ENCODE results near the gene NOTUM.
"Not testable (repeated sequence)": the region's sequence is repeated elsewhere in the genome, so short reads cannot be mapped to it uniquely, and the experiment has no call there.

NOTUM gene

DNA sequence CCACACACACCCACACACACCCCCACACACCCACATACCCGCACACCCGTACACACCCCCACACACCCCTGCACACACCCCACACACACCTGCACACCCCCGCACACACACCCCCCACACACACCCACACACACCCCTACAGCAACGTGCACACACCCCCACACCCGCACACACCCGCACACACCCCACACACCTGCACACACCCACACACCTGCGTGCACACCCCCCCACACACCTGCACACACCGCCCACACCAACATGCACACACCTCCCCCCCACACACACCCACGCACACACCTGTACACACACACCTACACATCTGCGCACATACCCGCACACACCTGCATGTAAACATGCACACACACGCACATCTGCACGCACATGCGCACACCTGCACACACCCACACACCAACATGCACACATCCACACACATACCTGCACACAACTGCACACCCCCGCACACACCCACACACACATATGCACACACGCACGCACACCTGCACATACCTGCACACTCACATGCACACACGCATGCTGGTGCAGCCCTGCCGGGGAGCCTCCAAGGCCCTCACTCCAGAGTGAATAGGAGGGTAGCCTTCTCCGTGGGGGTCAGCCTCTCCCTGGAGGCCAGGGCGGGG, 23.9 kb upstream of the NOTUM start:
- H4K12ac ChIP-seq (ENCODE audit: low read depth, low read length), result no peak overlapping the region
- H3K4me1 ChIP-seq (ENCODE audit: control insufficient read depth in 1 of 2, insufficient read depth in 2 of 2, low read length in 2 of 2), result peaks cover 19 to 25% of the 10 kb centered on the region in 2 experiments
- no peak overlapping the region for H3K9ac ChIP-seq (ENCODE audit: low read length)
- H2BK120ac ChIP-seq (ENCODE audit: insufficient read depth, low read length, poor library complexity), result no peak overlapping the region
- H3K18ac ChIP-seq (ENCODE audit: low read length), result no peak overlapping the region
- H3K9me3 ChIP-seq (ENCODE audit: insufficient read depth, low read depth, low read length), result peaks cover 8% of the 10 kb centered on the region
- no peak overlapping the region for H4K91ac ChIP-seq (ENCODE audit: low read depth, low read length)
- no peak overlapping the region for H3K4me2 ChIP-seq (ENCODE audit: low read length)
- no peak overlapping the region for H3K14ac ChIP-seq (ENCODE audit: low read length)
- H3K4me3 ChIP-seq (ENCODE audit: low read depth, low read length), result peak overlapping the region; percentile 52
- no peak overlapping the region for H2BK5ac ChIP-seq (ENCODE audit: low read depth, low read length, poor library complexity)
- no CpG with 5 or more reads among the region's 21 CpGs for WGBS (ENCODE audit: extremely low coverage, insufficient coverage, insufficient read length)
- H3K4ac ChIP-seq (ENCODE audit: low read depth, low read length), result no peak overlapping the region
- H3K79me2 ChIP-seq (ENCODE audit: control insufficient read depth, insufficient read depth, low read length, poor library complexity), result peaks cover 3% of the 10 kb centered on the region
- DNase-seq, result no peak
- no peak overlapping the region for H2AK5ac ChIP-seq (ENCODE audit: low read length)
- H3K27ac ChIP-seq (ENCODE audit: low read depth, low read length), result no peak overlapping the region
- H2AFZ ChIP-seq (ENCODE audit: insufficient read depth, low read length, poor library complexity), result no peak overlapping the region
- H2BK12ac ChIP-seq (ENCODE audit: low read length), result no peak overlapping the region
- H3K23ac ChIP-seq (ENCODE audit: low read length), result no peak overlapping the region
- H3K36me3 ChIP-seq (ENCODE audit: control insufficient read depth in 1 of 2, insufficient read depth in 2 of 2, low read length in 2 of 2), result peaks cover 25 to 30% of the 10 kb centered on the region in 2 experiments
- H3K79me1 ChIP-seq (ENCODE audit: low read length), result peaks cover 8% of the 10 kb centered on the region
- H4K8ac ChIP-seq (ENCODE audit: low read depth, low read length), result no peak overlapping the region
- no peaks in the 10 kb centered on the region for H3K27me3 ChIP-seq (ENCODE audit: insufficient read depth, low read length)

DNA sequence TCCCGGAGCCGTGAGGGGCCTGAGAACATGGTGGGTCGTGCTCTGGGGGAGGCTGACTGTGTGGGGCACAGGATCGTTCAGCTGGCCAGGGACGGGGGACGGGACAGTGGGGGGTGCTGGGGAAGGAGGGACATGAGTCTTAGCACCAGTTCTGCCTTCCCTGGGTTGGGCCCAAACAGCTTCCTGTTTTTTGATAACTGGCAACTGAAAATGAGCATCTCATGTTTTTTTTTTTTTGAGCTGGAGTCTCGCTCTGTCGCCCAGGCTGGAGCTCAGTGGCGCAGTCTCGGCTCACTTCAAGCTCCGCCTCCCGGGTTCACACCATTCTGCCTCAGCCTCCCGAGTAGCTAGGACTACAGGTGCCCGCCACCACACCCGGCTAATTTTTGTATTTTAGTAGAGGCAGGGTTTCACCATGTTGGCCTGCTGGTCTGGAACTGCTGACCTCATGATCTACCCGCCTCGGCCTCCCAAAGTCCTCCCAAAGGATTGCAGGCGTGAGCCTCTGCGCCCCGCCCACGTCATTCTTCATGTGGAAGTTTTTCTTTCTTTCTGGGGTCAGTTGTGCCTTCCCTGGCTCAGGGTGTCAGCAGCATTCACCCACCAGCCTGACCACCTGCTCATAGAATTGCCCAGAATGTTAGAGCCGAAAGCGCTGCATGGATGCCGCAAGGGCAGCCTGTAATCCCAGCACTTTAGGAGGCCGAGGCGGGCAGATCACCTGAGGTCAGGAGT, 22.8 kb upstream of the NOTUM start:
- Histone ChIP-seq H2BK120ac (ENCODE audit: insufficient read depth, low read length, poor library complexity) (no peak overlapping the region), H3K14ac (ENCODE audit: low read length) (no peak overlapping the region)
- DNase-seq, result peak; percentile 77 to 82

DNA sequence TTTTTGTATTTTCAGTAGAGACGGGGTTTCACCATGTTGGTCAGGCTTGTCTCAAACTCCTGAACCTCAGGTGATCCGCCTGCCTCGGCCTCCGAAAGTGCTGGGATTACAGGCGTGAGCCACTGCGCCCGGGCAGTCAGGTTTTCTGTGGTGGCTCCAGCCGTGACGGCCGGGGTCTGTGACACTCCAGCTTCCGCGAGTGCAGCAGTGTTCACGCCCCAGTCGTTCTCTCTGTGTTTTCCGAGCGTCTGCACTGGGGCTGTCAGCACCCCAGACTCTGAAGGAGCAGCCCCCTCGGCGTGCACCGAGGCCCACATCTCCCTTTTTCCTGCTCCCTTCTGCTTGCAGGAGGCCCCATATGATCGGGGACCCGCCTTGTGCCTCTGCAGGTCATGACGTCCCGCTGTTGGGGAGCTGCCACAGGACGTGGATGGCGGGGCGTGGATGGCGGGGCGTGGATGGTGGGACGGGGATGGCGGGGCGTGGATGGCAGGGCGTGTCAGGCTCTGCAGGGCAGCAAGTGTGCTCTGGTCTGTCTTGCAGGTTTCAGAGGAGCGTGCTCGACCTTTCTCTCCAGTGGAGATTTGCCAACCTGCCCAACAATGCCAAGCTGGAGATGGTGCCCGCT, 22.1 kb upstream of the NOTUM start:
- H3K4ac ChIP-seq (ENCODE audit: low read depth, low read length), result peak overlapping the region; percentile 65
- WGBS (ENCODE audit: extremely low coverage, insufficient coverage, insufficient read length), result no CpG with 5 or more reads among the region's 35 CpGs

More for the DNA sequence above, 22.8 kb upstream of the NOTUM start:
- no peak overlapping the region for H3K23ac ChIP-seq (ENCODE audit: low read length)
- no peak overlapping the region for H2BK5ac ChIP-seq (ENCODE audit: low read depth, low read length, poor library complexity)
- no CpG with 5 or more reads among the region's 26 CpGs for WGBS (ENCODE audit: extremely low coverage, insufficient coverage, insufficient read length)
- H4K12ac ChIP-seq (ENCODE audit: low read depth, low read length), result no peak overlapping the region
- no peak overlapping the region for H2AK5ac ChIP-seq (ENCODE audit: low read length)
- H2BK12ac ChIP-seq (ENCODE audit: low read length), result peak overlapping the region; percentile 5
- H4K8ac ChIP-seq (ENCODE audit: low read depth, low read length), result no peak overlapping the region
- H3K79me1 ChIP-seq (ENCODE audit: low read length), result peaks cover 11% of the 10 kb centered on the region
- no peak overlapping the region for H3K4me2 ChIP-seq (ENCODE audit: low read length)
- no peak overlapping the region for H2AFZ ChIP-seq (ENCODE audit: insufficient read depth, low read length, poor library complexity)
- no peaks in the 10 kb centered on the region for H3K27me3 ChIP-seq (ENCODE audit: insufficient read depth, low read length)
- H3K4me1 ChIP-seq (ENCODE audit: control insufficient read depth in 1 of 2, insufficient read depth in 2 of 2, low read length in 2 of 2), result peaks cover 25 to 29% of the 10 kb centered on the region in 2 experiments
- peaks cover 25 to 30% of the 10 kb centered on the region in 2 experiments for H3K36me3 ChIP-seq (ENCODE audit: control insufficient read depth in 1 of 2, insufficient read depth in 2 of 2, low read length in 2 of 2)
- peaks cover 8% of the 10 kb centered on the region for H3K9me3 ChIP-seq (ENCODE audit: insufficient read depth, low read depth, low read length)
- H3K27ac ChIP-seq (ENCODE audit: low read depth, low read length), result no peak overlapping the region
- peaks cover 3% of the 10 kb centered on the region for H3K79me2 ChIP-seq (ENCODE audit: control insufficient read depth, insufficient read depth, low read length, poor library complexity)
- no peak overlapping the region for H3K4me3 ChIP-seq (ENCODE audit: low read depth, low read length)
- peak overlapping the region; percentile 86 for H4K91ac ChIP-seq (ENCODE audit: low read depth, low read length)
- no peak overlapping the region for H3K4ac ChIP-seq (ENCODE audit: low read depth, low read length)
- no peak overlapping the region for H3K9ac ChIP-seq (ENCODE audit: low read length)
- peak overlapping the region; percentile 7 for H3K18ac ChIP-seq (ENCODE audit: low read length)

DNA sequence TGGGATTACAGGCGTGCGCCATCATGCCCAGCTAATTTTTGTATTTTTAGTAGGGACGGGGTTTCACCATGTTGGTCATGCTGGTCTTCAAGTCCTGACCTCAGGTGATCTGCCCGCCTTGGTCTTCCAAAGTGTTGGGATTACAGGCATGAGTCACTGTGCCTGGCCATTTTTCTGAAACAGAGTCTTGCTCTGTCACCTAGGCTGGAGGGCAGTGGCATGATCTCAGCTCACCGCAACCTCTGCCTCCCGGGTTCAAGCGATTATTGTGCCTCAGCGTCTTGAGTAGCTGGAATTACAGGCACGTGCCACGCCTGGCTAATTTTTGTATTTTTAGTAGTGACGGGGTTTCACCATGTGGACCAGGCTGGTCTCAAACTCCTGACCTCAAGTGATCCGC, 20.5 kb upstream of the NOTUM start:
- H2BK5ac ChIP-seq (ENCODE audit: low read depth, low read length, poor library complexity); H3K4ac ChIP-seq (ENCODE audit: low read depth, low read length); H3K4me3 ChIP-seq (ENCODE audit: low read depth, low read length); H3K4me2 ChIP-seq (ENCODE audit: low read length); H4K8ac ChIP-seq (ENCODE audit: low read depth, low read length); H2AFZ ChIP-seq (ENCODE audit: insufficient read depth, low read length, poor library complexity); H2AK5ac ChIP-seq (ENCODE audit: low read length); H3K27me3 ChIP-seq (ENCODE audit: insufficient read depth, low read length); H3K9ac ChIP-seq (ENCODE audit: low read length); H3K79me2 ChIP-seq (ENCODE audit: control insufficient read depth, insufficient read depth, low read length, poor library complexity); H4K12ac ChIP-seq (ENCODE audit: low read depth, low read length); H3K14ac ChIP-seq (ENCODE audit: low read length); H3K23ac ChIP-seq (ENCODE audit: low read length); H3K18ac ChIP-seq (ENCODE audit: low read length); H3K9me3 ChIP-seq (ENCODE audit: insufficient read depth, low read depth, low read length); H2BK120ac ChIP-seq (ENCODE audit: insufficient read depth, low read length, poor library complexity): not testable (repeated sequence)
- peaks cover 15 to 26% of the 10 kb centered on the region in 2 experiments for H3K36me3 ChIP-seq (ENCODE audit: control insufficient read depth in 1 of 2, insufficient read depth in 2 of 2, low read length in 2 of 2)
- peak overlapping the region; percentile 29 for H4K91ac ChIP-seq (ENCODE audit: low read depth, low read length)
- peak overlapping the region; percentile 64 for H3K27ac ChIP-seq (ENCODE audit: low read depth, low read length)
- peak; percentile 95 to 96 for DNase-seq
- H3K4me1 ChIP-seq (ENCODE audit: control insufficient read depth in 1 of 2, insufficient read depth in 2 of 2, low read length in 2 of 2), result peaks cover 32 to 39% of the 10 kb centered on the region in 2 experiments
- peaks cover 26% of the 10 kb centered on the region for H3K79me1 ChIP-seq (ENCODE audit: low read length)
- H2BK12ac ChIP-seq (ENCODE audit: low read length), result peak overlapping the region; percentile 31
- no CpG with 5 or more reads among the region's 12 CpGs for WGBS (ENCODE audit: extremely low coverage, insufficient coverage, insufficient read length)

More for the DNA sequence above, 22.1 kb upstream of the NOTUM start:
- H3K27ac ChIP-seq (ENCODE audit: low read depth, low read length), result peak overlapping the region; percentile 50
- H3K4me2 ChIP-seq (ENCODE audit: low read length), result no peak overlapping the region
- H3K36me3 ChIP-seq (ENCODE audit: control insufficient read depth in 1 of 2, insufficient read depth in 2 of 2, low read length in 2 of 2), result peaks cover 25 to 30% of the 10 kb centered on the region in 2 experiments
- peak overlapping the region; percentile 22 for H2BK5ac ChIP-seq (ENCODE audit: low read depth, low read length, poor library complexity)
- peaks cover 30 to 33% of the 10 kb centered on the region in 2 experiments for H3K4me1 ChIP-seq (ENCODE audit: control insufficient read depth in 1 of 2, insufficient read depth in 2 of 2, low read length in 2 of 2)
- H4K8ac ChIP-seq (ENCODE audit: low read depth, low read length), result peak overlapping the region; percentile 1
- H3K79me1 ChIP-seq (ENCODE audit: low read length), result peaks cover 13% of the 10 kb centered on the region
- H2BK12ac ChIP-seq (ENCODE audit: low read length), result peak overlapping the region; percentile 5
- peaks cover 8% of the 10 kb centered on the region for H3K9me3 ChIP-seq (ENCODE audit: insufficient read depth, low read depth, low read length)
- H4K91ac ChIP-seq (ENCODE audit: low read depth, low read length), result peak overlapping the region; percentile 86
- peaks cover 3% of the 10 kb centered on the region for H3K79me2 ChIP-seq (ENCODE audit: control insufficient read depth, insufficient read depth, low read length, poor library complexity)
- no peak overlapping the region for H2AFZ ChIP-seq (ENCODE audit: insufficient read depth, low read length, poor library complexity)
- H3K18ac ChIP-seq (ENCODE audit: low read length), result peak overlapping the region; percentile 7
- H3K4me3 ChIP-seq (ENCODE audit: low read depth, low read length), result no peak overlapping the region
- no peak for DNase-seq
- H3K9ac ChIP-seq (ENCODE audit: low read length), result no peak overlapping the region
- H2AK5ac ChIP-seq (ENCODE audit: low read length), result peak overlapping the region; percentile 22
- no peak overlapping the region for H3K23ac ChIP-seq (ENCODE audit: low read length)
- H3K14ac ChIP-seq (ENCODE audit: low read length), result peak overlapping the region; percentile 62
- no peak overlapping the region for H4K12ac ChIP-seq (ENCODE audit: low read depth, low read length)
- H3K27me3 ChIP-seq (ENCODE audit: insufficient read depth, low read length), result no peaks in the 10 kb centered on the region
- peak overlapping the region; percentile 60 for H2BK120ac ChIP-seq (ENCODE audit: insufficient read depth, low read length, poor library complexity)

Measured in trophoblast cell (in vitro differentiated cells and primary cell).